ENCODE data around the gene SIX2. TPM values are rescaled to one million over a fixed set of nuclear protein-coding genes. Genes with fewer than 3 reads are reported as not detected.

Gene SIX2
- total RNA-seq, 4 donors from 2014 or later = 0.34 to 1.2 (median 0.60) TPM; not detected in 1

GRCh38 chr2:45008296-45009129 is 739 bp downstream of the SIX2 start:
- TF ChIP-seq EP300 (IDR thresholded peaks at IDR 0.05) (no peak), CTCF (IDR thresholded peaks at IDR 0.05) (no peak), POLR2A (IDR thresholded peaks at IDR 0.05) (no peak), POLR2AphosphoS5 (IDR thresholded peaks at IDR 0.05) (no peak)
- DNase-seq (ENCODE audit: low spot score in 2 of 2) = no peak
- Histone ChIP-seq H3K27ac (no peak overlapping the region), H3K36me3 (no peaks in the 10 kb centered on the region), H3K4me1 (peaks cover 58% of the 10 kb centered on the region), H3K27me3 (peaks cover 94% of the 10 kb centered on the region), H3K9me3 (no peaks in the 10 kb centered on the region), H3K4me3 (peak overlapping the region; percentile 54)
- WGBS = 49% methylated on average over 31 of the region's 75 CpGs

GRCh38 chr2:45007961-45008295 is 1.3 kb downstream of the SIX2 start:
- Histone ChIP-seq H3K9me3 (no peaks in the 10 kb centered on the region), H3K36me3 (no peaks in the 10 kb centered on the region), H3K4me3 (peak overlapping the region; percentile 54), H3K27me3 (peaks cover 94% of the 10 kb centered on the region), H3K27ac (no peak overlapping the region), H3K4me1 (peaks cover 52% of the 10 kb centered on the region)
- no peak for DNase-seq (ENCODE audit: low spot score in 2 of 2)
- WGBS = 62% methylated on average over 6 of the region's 6 CpGs
- no peak for TF ChIP-seq EP300 (IDR thresholded peaks at IDR 0.05)
- no peak for TF ChIP-seq POLR2AphosphoS5 (IDR thresholded peaks at IDR 0.05)
- no peak for TF ChIP-seq POLR2A (IDR thresholded peaks at IDR 0.05)
- TF ChIP-seq CTCF (IDR thresholded peaks at IDR 0.05) = no peak

- no peak for TF ChIP-seq POLR2A (IDR thresholded peaks at IDR 0.05)
- TF ChIP-seq POLR2AphosphoS5 (IDR thresholded peaks at IDR 0.05) = no peak
- TF ChIP-seq EP300 (IDR thresholded peaks at IDR 0.05) = no peak
- no peak for TF ChIP-seq CTCF (IDR thresholded peaks at IDR 0.05)
- no peaks in the 10 kb centered on the region for H3K9me3 ChIP-seq
- DNase-seq (ENCODE audit: low spot score in 2 of 2) = no peak
- no peaks in the 10 kb centered on the region for H3K36me3 ChIP-seq
- H3K4me1 ChIP-seq = peaks cover 50% of the 10 kb centered on the region
- peaks cover 94% of the 10 kb centered on the region for H3K27me3 ChIP-seq
- no peak overlapping the region for H3K27ac ChIP-seq
- H3K4me3 ChIP-seq = no peak overlapping the region
- 88% methylated on average over 7 of the region's 7 CpGs for WGBS
Observed at GRCh38 chr2:45006942-45007287, 2.3 kb downstream of the SIX2 start.

- Histone ChIP-seq H3K4me3 (no peak overlapping the region), H3K36me3 (no peaks in the 10 kb centered on the region), H3K9me3 (no peaks in the 10 kb centered on the region), H3K27ac (no peak overlapping the region), H3K27me3 (peaks cover 94% of the 10 kb centered on the region), H3K4me1 (peaks cover 56% of the 10 kb centered on the region)
- no peak for TF ChIP-seq POLR2AphosphoS5 (IDR thresholded peaks at IDR 0.05)
- TF ChIP-seq CTCF (IDR thresholded peaks at IDR 0.05) = no peak
- TF ChIP-seq POLR2A (IDR thresholded peaks at IDR 0.05) = no peak
- no peak for TF ChIP-seq EP300 (IDR thresholded peaks at IDR 0.05)
- WGBS = 58% methylated on average over 28 of the region's 37 CpGs
- DNase-seq (ENCODE audit: low spot score in 2 of 2) = no peak
Observed at GRCh38 chr2:45006041-45006941, 3.0 kb downstream of the SIX2 start.
